ENCODE data around the gene TSHZ3.

The TSHZ3 gene

GRCh38 chr19:31266731-31267130, 82.5 kb downstream of the TSHZ3 start:
- DNase-seq (ENCODE audit: low read depth, low spot score), result no peak

DNA sequence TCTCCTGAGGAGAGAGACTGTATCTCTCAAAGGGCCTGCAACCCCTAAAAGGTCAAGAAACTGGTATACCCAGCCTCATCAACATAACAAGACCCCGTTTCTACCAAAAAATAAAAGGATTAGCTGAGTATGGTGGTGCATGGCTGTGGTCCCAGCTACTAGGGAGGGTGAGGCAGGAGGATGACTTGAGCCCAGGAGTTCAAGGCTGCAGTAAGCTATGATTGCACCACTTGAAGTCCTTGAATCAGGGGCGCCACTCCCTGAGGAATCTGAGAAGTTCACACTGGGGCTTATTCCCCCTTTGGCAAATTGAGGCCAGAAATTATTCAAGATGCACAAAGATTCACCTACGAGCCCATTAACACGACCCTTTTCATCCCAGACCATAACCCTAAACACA, 83.0 kb downstream of the TSHZ3 start:
- DNase-seq (ENCODE audit: low read depth, low spot score), result no peak

GRCh38 chr19:31264041-31264778, 85.0 kb downstream of the TSHZ3 start:
- no peak for DNase-seq (ENCODE audit: low read depth, low spot score)

GRCh38 chr19:31263328-31263727, 85.9 kb downstream of the TSHZ3 start:
- DNase-seq (ENCODE audit: low read depth, low spot score), result no peak

DNA sequence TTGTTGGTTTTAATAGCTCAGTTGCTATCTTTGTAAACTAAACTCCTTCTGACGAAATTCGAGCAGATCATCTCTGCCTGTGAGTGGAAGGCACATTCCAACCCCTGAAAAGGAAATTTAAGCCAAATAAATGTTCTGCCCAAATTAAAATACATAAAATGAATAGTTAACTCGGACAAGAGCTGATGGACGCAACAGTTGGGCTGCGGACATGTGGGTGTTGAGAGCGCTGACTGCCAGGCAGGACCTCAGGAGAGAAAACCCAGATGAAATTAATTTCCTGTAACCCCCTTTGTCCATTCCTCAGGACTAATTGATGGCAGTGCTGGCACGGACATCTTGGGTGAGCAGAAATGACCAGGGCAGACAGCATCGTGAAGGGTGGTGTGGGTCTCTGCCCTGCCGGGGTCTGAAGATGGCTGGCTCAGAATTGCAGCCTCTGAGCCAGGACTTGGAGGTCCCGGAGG, 86.5 kb downstream of the TSHZ3 start:
- no peak for DNase-seq (ENCODE audit: low read depth, low spot score)

GRCh38 chr19:31261603-31262212, 87.5 kb downstream of the TSHZ3 start:
- DNase-seq (ENCODE audit: low read depth, low spot score), result no peak

DNA sequence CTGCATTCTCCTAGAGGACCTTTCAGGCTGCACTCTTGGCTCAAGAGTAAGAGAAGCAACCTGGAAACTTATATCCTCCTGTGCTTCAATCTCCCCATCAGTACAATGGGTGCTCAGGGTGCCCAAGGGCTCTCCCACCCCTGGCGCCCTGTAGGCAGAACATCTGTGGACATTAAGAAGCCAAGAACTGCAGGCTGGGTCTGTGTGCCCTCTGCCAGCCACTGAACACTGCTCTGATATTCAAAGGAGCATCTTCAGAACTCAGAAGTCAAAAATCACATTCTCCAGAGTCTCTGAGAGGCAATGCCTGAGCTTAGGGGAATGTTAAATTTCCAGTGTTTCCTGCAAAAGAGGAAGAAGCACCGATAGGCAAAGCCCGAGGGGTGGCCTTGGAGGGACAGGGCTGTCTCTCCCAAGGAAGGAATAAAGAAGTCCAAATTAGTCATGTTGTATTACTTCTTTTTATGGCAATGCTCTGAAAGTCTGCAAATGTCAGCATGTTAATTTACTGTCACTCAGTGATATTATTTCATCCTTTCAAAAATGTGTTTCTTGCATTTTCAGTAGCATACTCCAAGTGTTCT, 88.1 kb downstream of the TSHZ3 start:
- no peak for DNase-seq (ENCODE audit: low read depth, low spot score)

GRCh38 chr19:31260171-31260933, 88.9 kb downstream of the TSHZ3 start:
- DNase-seq (ENCODE audit: low read depth, low spot score), result no peak

- DNase-seq (ENCODE audit: low read depth, low spot score), result no peak
Observed at GRCh38 chr19:31258211-31259052, 90.8 kb downstream of the TSHZ3 start.

DNA sequence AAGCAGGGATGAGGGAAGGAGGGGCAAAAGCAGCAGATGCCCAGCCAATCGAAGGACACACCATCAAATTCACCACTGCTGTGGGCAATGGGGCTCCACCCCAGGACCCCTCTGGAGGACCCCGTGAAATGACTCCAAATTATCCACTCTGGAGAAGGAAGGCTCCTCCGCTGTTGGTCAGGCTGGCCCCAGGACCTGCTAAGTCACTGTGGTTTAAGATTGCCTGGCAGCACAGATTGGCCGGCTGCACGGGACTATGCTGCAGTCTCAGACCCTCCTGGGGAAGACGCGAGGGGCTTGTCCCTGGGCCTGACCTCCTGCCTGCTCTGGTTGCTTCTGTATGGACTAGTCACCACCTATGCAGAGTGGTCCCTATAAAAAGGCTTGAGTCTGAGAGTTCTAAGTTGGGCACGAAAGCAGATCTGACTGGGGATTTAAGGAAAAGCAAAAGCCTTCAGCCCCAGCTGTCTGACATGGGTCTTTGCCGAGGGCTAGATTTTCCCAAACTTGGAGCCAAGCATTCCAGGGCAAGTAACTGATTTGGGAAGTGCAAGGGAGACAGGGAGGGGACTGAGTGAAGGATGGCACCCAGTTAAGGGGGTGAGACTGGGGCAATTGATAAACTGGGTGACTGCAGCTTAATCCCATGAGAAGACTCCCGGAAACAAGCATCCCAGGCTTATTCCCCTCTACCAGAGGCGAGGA, 91.7 kb downstream of the TSHZ3 start:
- DNase-seq (ENCODE audit: low read depth, low spot score), result no peak

DNA sequence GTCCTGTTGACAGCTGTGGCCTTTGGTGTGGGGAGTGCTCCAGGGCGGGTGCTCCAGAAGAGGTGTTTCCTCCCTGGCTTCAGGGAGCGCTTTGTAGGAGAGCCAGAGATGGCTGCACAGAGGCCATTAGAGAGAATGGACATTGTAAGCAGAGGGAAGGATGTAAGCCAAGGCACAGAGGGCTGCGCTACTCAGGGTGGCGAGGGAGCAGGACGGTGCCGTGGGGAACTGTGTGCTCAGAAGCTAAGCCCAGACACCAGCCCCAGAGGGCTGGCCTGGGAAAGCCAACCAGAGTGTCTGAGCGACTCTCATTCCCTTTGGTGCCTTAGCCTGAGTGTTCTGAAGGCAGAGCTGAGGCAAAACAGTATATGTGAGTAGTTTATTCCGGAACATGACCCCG, 92.2 kb downstream of the TSHZ3 start:
- no peak for DNase-seq (ENCODE audit: low read depth, low spot score)

- no peak for DNase-seq (ENCODE audit: low read depth, low spot score)
Observed at GRCh38 chr19:31256593-31256960, 92.7 kb downstream of the TSHZ3 start.

GRCh38 chr19:31255831-31256592, 93.2 kb downstream of the TSHZ3 start:
- DNase-seq (ENCODE audit: low read depth, low spot score), result no peak

- no peak for DNase-seq (ENCODE audit: low read depth, low spot score)
Observed at GRCh38 chr19:31255174-31255799, 93.9 kb downstream of the TSHZ3 start.

DNA sequence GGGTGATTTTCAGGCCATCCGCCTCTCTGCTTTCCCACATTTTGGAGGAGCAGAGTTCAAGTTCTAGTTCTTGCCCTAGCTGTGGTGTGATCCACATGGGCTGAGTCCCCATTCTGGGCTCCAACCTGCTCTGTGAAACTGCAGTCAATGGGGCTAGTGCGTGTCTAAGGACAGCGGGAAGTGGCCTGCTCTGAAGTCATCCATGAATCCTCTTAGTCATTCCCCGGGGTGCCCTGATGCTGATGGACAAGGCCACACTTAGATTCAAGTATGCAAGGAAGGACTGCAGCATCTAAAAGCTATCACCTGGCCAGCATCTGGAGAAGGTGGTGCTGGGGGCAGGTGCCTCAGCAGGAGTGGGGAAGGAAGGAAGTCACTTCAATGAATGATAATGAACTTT, 94.6 kb downstream of the TSHZ3 start:
- DNase-seq (ENCODE audit: low read depth, low spot score), result no peak

- no peak for DNase-seq (ENCODE audit: low read depth, low spot score)
Observed at GRCh38 chr19:31254180-31254551, 95.1 kb downstream of the TSHZ3 start.

GRCh38 chr19:31253526-31254179, 95.6 kb downstream of the TSHZ3 start:
- DNase-seq (ENCODE audit: low read depth, low spot score), result no peak

DNA sequence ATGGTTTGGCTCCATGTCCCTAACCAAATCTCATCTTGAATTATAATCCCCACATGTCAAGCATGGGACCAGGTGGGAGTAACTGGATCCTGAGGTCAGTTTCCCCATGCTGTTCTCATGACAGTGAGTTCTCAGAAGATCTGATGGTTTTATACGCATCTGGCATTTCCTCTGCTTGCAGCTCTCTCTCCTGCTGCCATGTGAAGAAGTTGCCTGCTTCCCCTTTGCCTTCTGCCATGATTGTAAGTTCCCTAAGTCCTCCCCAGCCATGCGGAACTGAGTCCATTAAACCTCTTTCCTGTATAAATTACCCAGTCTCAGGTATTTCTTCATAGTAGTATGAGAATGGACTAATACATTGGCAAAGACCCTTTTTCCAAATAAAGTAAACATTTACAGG, 96.8 kb downstream of the TSHZ3 start:
- no peak for DNase-seq (ENCODE audit: low read depth, low spot score)

DNA sequence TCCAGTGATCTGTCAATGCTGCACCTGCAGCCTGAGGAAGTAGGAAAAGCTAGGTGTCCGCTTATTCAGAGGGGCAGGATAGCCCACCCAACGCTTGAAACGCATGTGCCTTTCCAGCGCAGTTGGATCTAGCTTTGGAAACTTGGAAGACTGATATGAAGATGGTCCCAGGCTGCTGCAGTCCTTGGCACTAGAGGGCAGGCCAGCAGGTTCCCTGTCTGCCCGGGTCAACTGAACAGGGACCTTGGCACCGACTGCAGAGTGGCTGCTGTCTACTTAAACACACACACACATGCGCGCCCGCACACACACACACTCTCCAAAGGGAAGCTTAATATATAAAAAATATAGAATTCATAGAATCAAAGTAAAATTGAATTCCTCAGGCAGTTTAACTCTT, 100.0 kb downstream of the TSHZ3 start:
- DNase-seq (ENCODE audit: low read depth, low spot score), result no peak
